Body of pancreas (tissue), 4 donors: ENCODE data around the gene ATG7.

Experiments
- CTCF ChIP-seq, 7 experiments: fragments of 450-650 bp in 4 of 7; fragments of 200-600 bp in 3 of 7; sonication (generic) in 3 of 7; IDR thresholded peaks; one replicate each; pipeline ENCODE4 v1.5.1; 2016 to 2019; ENCODE audit warnings: antibody characterized with exemption in 7 of 7
- POLR2A ChIP-seq, 3 donors: fragments of 450-650 bp; IDR thresholded peaks; one replicate each; pipeline ENCODE4 v1.6.1; 2016; ENCODE audit warnings: antibody characterized with exemption in 3 of 3, mild to moderate bottlenecking in 2 of 3

- no peak for TF ChIP-seq CTCF (IDR thresholded peaks at IDR 0.05)
- no peak for TF ChIP-seq POLR2A (IDR thresholded peaks at IDR 0.05)
These were observed 175.5 kb downstream of the ATG7 start for GRCh38 chr3:11447584-11448200.
